WI38 (cell line): Measurements from ENCODE around the gene SCT.

Experiments used
- H3K4me3 ChIP-seq: 2 replicates; pipeline ENCODE4 v1.5.1; 2011; ENCODE audit warnings: low read depth, mild to moderate bottlenecking, control low read depth, low read length
- CTCF ChIP-seq: IDR thresholded peaks from 2 replicates; pipeline ENCODE4 v1.5.1; 2012; ENCODE audit warnings: low read depth, mild to moderate bottlenecking, control low read depth, low read length

SCT gene

DNA sequence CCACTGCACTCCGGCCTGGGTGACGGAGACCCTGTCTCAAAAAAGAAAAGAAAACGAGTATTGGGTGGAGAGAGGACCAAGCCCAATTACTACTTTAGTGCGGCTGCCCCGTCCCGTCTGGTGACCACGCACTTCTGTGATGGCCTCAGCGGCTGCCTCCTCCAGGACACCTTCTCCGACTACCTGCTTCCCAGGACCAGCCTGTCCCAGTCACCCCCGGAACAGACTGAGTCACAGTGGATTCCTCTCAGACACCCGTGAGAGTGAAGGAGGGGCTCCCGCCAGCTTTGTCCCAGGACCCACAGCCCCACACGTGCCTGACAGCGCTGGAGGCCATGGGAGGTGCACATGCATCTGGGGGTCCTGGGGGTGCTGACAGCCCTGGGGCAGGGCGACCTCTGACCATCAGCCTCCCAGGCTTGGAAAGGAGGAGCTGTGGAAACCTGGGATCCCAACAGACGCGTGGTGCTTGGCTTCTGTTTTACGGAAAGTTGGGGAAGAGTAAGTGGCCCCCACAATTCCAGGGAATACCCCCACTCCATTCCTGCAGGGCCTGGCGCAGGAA is 14.9 kb upstream of the SCT start:
- no peak for TF ChIP-seq CTCF
- H3K4me3 ChIP-seq, result no peak overlapping the region

DNA sequence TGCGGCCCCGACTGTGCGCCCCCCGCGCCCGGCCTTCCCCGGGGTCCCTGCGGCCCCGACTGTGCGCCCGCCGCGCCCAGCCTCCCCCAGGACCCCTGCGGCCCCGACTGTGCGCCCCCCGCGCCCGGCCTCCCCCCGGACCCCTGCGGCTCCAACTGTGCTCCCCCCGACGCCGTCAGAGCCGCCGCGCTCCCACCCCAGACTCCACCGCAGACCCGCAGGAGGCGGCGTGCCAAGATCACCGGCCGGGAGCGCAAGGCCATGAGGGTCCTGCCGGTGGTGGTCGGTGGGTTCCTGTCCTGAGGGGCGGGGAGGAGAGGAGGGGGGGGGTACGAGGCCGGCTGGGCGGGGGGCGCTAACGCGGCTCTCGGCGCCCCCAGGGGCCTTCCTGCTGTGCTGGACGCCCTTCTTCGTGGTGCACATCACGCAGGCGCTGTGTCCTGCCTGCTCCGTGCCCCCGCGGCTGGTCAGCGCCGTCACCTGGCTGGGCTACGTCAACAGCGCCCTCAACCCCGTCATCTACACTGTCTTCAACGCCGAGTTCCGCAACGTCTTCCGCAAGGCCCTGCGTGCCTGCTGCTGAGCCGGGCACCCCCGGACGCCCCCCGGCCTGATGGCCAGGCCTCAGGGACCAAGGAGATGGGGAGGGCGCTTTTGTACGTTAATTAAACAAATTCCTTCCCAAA is 13.2 kb upstream of the SCT start:
- TF ChIP-seq CTCF, result no peak
- H3K4me3 ChIP-seq, result no peak overlapping the region

DNA sequence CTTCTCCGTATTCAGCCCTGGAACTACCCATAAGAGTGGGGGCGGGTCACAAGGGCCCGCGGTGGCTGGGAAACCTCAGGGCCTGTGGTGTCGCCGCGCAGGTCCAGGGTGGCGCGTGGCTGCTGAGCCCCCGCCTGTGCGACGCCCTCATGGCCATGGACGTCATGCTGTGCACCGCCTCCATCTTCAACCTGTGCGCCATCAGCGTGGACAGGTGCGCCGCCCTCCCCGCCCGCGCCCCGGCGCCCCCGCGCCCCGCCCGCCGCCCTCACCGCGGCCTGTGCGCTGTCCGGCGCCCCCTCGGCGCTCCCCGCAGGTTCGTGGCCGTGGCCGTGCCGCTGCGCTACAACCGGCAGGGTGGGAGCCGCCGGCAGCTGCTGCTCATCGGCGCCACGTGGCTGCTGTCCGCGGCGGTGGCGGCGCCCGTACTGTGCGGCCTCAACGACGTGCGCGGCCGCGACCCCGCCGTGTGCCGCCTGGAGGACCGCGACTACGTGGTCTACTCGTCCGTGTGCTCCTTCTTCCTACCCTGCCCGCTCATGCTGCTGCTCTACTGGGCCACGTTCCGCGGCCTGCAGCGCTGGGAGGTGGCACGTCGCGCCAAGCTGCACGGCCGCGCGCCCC is 12.5 kb upstream of the SCT start:
- no peak overlapping the region for H3K4me3 ChIP-seq
- no peak for TF ChIP-seq CTCF

DNA sequence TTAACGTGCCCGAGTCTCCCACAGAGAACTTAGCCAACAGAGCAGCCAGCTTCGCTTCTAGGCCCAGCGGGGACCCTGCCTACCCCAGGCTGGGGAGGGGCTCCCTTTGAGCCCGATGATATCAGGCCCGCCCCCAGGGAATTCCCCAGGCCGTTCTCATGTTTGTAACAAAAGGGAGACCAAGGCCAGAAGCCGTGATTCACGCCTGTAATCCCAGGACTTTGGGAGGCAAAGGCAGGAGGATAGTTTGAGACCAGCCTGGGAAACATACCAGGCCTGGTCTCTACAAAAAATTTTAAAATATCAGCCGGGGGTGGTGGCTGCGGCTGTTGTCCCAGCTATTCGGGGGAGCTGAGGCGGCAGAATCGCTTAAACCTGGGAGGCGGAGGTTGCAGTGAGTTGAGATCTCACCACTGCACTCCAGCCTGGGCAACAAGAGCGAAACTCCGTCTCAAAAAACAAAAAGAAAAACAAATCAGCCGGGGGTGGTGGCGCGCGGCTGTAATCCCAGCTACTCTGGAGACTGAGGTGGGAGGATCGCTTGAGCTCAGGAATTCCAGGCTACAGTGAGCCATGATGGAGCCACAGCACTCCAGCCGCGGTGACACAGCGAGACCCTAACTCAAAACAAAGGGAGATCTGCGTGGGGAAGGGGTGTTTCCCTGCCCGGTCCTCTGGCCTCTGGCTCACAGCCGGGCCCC is 11.8 kb upstream of the SCT start:
- no peak overlapping the region for H3K4me3 ChIP-seq
- no peak for TF ChIP-seq CTCF

- no peak overlapping the region for H3K4me3 ChIP-seq
- no peak for TF ChIP-seq CTCF
Observed at GRCh38 chr11:637593-638521, 10.9 kb upstream of the SCT start.

DNA sequence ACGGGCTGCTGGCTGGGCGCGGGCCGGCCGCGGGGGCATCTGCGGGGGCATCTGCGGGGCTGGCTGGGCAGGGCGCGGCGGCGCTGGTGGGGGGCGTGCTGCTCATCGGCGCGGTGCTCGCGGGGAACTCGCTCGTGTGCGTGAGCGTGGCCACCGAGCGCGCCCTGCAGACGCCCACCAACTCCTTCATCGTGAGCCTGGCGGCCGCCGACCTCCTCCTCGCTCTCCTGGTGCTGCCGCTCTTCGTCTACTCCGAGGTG is 10.3 kb upstream of the SCT start:
- TF ChIP-seq CTCF, result no peak
- H3K4me3 ChIP-seq, result no peak overlapping the region
